ENCODE data around the gene HAUS2.

GRCh38 chr15:42577514-42578031, 28.9 kb downstream of the HAUS2 start:
- TF ChIP-seq CTCF (IDR thresholded peaks at IDR 0.05; ENCODE audit: low read length), result no peak
- no peak for TF ChIP-seq EZH2 (optimal IDR thresholded peaks at IDR 0.05; ENCODE audit: low read depth, low read length)
- no peak for TF ChIP-seq EZH2phosphoT487 (IDR thresholded peaks at IDR 0.05; ENCODE audit: low read length)

Data from MM.1S (cell line).